KMS-11 (cell line): Measurements from ENCODE around the gene ELN.

Experiments
- H2AFZ ChIP-seq: fragments of 200-600 bp; sonication (generic); 2 replicates; pipeline ENCODE4 v1.6.1; 2016; ENCODE audit warnings: antibody characterized with exemption, mixed run types, low read depth
- H3K27ac ChIP-seq: fragments of 200-600 bp; sonication (generic); 2 replicates; pipeline ENCODE4 v1.6.1; 2016; ENCODE audit warnings: mild to moderate bottlenecking, mixed run types
- H3K27me3 ChIP-seq: fragments of 200-600 bp; sonication (generic); 2 replicates; pipeline ENCODE4 v1.6.1; 2017; ENCODE audit warnings: mild to moderate bottlenecking, low read depth, mixed run types, moderate library complexity; ENCODE audit not compliant: insufficient read depth
- H3K36me3 ChIP-seq: fragments of 200-600 bp; sonication (generic); 2 replicates; pipeline ENCODE4 v1.6.1; 2017; ENCODE audit warnings: mild to moderate bottlenecking, mixed run types; ENCODE audit not compliant: insufficient read depth
- H3K4me1 ChIP-seq: fragments of 200-600 bp; sonication (generic); 2 replicates; pipeline ENCODE4 v1.6.1; 2016; ENCODE audit warnings: mild to moderate bottlenecking, low read depth, mixed run types; ENCODE audit not compliant: poor library complexity, severe bottlenecking
- H3K4me2 ChIP-seq: fragments of 200-600 bp; sonication (generic); 2 replicates; pipeline ENCODE4 v1.7.0; 2016; ENCODE audit warnings: mild to moderate bottlenecking, mixed run types
- H3K4me3 ChIP-seq: fragments of 200-600 bp; sonication (generic); IDR thresholded peaks from 2 replicates; pipeline ENCODE4 v1.6.1; 2017; ENCODE audit warnings: low read depth, low read length, mixed read lengths; ENCODE audit not compliant: insufficient read depth
- H3K79me2 ChIP-seq: fragments of 200-600 bp; sonication (generic); 2 replicates; pipeline ENCODE4 v1.6.1; 2016; ENCODE audit warnings: low read depth, mixed run types; ENCODE audit not compliant: insufficient read depth
- H3K9ac ChIP-seq: fragments of 200-600 bp; sonication (generic); 2 replicates; pipeline ENCODE4 v1.6.1; 2016; ENCODE audit warnings: mild to moderate bottlenecking, mixed run types
- H4K20me1 ChIP-seq: fragments of 200-600 bp; sonication (generic); 2 replicates; pipeline ENCODE4 v1.6.1; 2016; ENCODE audit warnings: mild to moderate bottlenecking, mixed run types; ENCODE audit not compliant: insufficient read depth
- TF ChIP-seq, protein P1 (sequence below): fragments of 200-600 bp; sonication (generic); conservative IDR thresholded peaks from 2 replicates; pipeline ENCODE4 v1.6.1; 2017; ENCODE audit warnings: low read depth, mild to moderate bottlenecking, antibody characterized with exemption, low read length, moderate library complexity, mixed read lengths

The ELN gene

GRCh38 chr7:73987298-73987697 lies 40.7 kb upstream of the ELN start:
- Histone ChIP-seq H3K9ac (no peak overlapping the region), H3K4me1 (no peaks in the 10 kb centered on the region), H3K27ac (no peak overlapping the region), H4K20me1 (no peaks in the 10 kb centered on the region), H2AFZ (no peak overlapping the region), H3K79me2 (no peaks in the 10 kb centered on the region), H3K36me3 (no peaks in the 10 kb centered on the region), H3K4me3 (no peak overlapping the region), H3K27me3 (no peaks in the 10 kb centered on the region; the same call in 1 of the 2 replicates), H3K4me2 (no peak overlapping the region)
- TF ChIP-seq, protein P1, sequence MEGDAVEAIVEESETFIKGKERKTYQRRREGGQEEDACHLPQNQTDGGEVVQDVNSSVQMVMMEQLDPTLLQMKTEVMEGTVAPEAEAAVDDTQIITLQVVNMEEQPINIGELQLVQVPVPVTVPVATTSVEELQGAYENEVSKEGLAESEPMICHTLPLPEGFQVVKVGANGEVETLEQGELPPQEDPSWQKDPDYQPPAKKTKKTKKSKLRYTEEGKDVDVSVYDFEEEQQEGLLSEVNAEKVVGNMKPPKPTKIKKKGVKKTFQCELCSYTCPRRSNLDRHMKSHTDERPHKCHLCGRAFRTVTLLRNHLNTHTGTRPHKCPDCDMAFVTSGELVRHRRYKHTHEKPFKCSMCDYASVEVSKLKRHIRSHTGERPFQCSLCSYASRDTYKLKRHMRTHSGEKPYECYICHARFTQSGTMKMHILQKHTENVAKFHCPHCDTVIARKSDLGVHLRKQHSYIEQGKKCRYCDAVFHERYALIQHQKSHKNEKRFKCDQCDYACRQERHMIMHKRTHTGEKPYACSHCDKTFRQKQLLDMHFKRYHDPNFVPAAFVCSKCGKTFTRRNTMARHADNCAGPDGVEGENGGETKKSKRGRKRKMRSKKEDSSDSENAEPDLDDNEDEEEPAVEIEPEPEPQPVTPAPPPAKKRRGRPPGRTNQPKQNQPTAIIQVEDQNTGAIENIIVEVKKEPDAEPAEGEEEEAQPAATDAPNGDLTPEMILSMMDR = no peak

DNA sequence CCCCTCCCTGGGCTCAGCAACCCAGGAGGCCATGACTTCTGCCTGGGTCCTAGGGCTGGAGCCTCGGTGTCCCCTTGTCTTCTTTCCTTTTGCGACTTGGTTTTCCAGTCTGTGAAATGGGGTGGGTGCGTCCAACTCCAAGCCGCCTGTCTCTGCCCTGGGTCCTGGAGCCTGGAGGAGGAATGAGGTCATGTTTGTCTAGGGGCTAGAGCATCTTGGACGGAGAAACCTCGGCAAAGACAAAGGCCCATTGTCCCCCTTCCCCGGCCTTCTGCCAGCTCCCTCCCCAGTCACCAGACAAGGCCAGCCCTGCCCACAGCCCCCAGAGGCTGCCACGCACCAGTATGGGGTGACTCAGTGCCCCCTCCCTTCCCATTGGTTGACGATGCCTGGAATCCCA lies 39.8 kb upstream of the ELN start:
- no peaks in the 10 kb centered on the region for H3K4me1 ChIP-seq
- no peaks in the 10 kb centered on the region for H4K20me1 ChIP-seq
- no peak overlapping the region for H3K9ac ChIP-seq
- H3K27ac ChIP-seq = no peak overlapping the region
- TF ChIP-seq, protein P1 = no peak
- H3K4me2 ChIP-seq = no peak overlapping the region
- no peak overlapping the region for H2AFZ ChIP-seq
- H3K4me3 ChIP-seq = no peak overlapping the region
- no peaks in the 10 kb centered on the region for H3K79me2 ChIP-seq
- H3K27me3 ChIP-seq = no peaks in the 10 kb centered on the region; the same call in 1 of the 2 replicates
- H3K36me3 ChIP-seq = no peaks in the 10 kb centered on the region

- TF ChIP-seq, protein P1 = no peak
- no peaks in the 10 kb centered on the region for H4K20me1 ChIP-seq
- H3K4me1 ChIP-seq = no peaks in the 10 kb centered on the region
- H3K4me3 ChIP-seq = no peak overlapping the region
- no peak overlapping the region for H2AFZ ChIP-seq
- H3K27ac ChIP-seq = no peak overlapping the region
- no peak overlapping the region for H3K9ac ChIP-seq
- H3K79me2 ChIP-seq = no peaks in the 10 kb centered on the region
- H3K36me3 ChIP-seq = no peaks in the 10 kb centered on the region
- H3K27me3 ChIP-seq = no peaks in the 10 kb centered on the region; the same call in 1 of the 2 replicates
- no peak overlapping the region for H3K4me2 ChIP-seq
Measured at GRCh38 chr7:73991522-73992100, 36.4 kb upstream of the ELN start.

- peaks cover 3% of the 10 kb centered on the region; the same call in 1 of the 2 replicates for H3K27me3 ChIP-seq
- no peak overlapping the region for H3K9ac ChIP-seq
- H3K27ac ChIP-seq = no peak overlapping the region
- no peak overlapping the region for H3K4me3 ChIP-seq
- H3K36me3 ChIP-seq = no peaks in the 10 kb centered on the region
- no peaks in the 10 kb centered on the region for H3K4me1 ChIP-seq
- H3K79me2 ChIP-seq = no peaks in the 10 kb centered on the region
- no peak overlapping the region for H2AFZ ChIP-seq
- H3K4me2 ChIP-seq = no peak overlapping the region
- H4K20me1 ChIP-seq = no peaks in the 10 kb centered on the region
- TF ChIP-seq, protein P1 = no peak
Measured at GRCh38 chr7:73992101-73992562, 35.8 kb upstream of the ELN start.
